GM18519 (cell line): ENCODE data around the gene KLRC2.
A peak's percentile ranks its signal among the peaks of the same experiment; 100 is the strongest.
"Not testable (repeated sequence)": the region's sequence is repeated elsewhere in the genome, so short reads cannot be mapped to it uniquely, and the experiment has no call there.

Experiments
- ATAC-seq: cut with Tn5 transposase; IDR thresholded peaks from one replicate; pipeline ENCODE4 v1.9.1; 2021; ENCODE audit warnings: mild to moderate bottlenecking, moderate library complexity; ENCODE audit not compliant: unreplicated experiment, low FRiP score

Gene KLRC2

DNA sequence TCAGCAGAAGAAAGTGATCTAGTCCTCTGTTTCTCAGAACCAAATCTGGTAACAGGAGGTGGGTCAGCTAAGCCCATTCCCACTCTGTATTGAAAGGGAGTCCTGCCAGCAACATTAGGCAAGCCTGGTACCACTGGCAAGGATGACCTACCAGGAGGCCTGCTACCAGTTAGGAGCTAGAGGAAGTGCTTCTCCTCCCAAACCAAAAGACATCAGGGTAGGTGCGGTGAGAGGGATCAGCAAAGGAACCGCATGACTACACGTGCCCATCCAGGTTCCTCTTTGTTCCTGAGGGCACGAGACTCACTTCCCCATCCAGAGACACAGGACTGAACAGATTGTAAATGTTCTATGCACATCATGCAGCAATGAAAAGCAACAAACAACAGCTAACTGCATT is 29.1 kb downstream of the KLRC2 start:
- no peak for ATAC-seq

DNA sequence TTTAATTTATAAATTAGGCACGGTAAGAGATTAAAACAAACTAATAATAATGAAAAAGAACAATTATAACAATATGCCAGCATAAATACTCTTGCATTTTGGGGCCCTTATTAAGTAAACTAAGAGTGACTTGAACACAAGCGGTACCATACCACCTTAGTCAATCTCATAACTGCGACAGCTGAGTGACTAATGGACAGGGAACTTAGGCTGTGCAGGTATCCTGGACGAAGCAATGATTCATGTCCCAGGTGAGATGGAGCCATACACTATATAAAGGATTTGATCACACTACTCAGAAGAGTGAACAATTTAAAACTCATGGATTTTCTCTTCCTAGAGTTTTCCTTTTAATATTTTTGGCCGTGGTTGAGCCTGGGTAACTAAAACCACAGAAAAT is 30.5 kb downstream of the KLRC2 start:
- ATAC-seq, result no peak

DNA sequence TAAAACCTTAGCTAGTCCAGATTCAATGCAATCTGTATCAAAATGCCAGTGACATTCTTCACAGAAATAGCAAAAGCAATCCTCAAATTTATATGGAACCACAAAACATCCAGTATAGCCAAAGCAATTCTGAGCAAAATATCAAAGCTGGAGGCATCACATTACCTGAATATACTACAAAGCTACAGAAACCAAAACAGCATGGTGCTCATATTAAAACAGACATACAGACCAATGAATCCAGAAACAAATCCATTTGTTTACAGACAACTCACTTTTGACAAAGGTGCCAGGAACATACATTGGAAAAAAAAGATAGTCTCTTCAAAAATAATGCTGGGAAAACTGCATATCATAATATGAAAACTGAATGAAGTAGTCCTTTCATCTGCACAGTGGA is 31.0 kb downstream of the KLRC2 start:
- ATAC-seq, result no peak

DNA sequence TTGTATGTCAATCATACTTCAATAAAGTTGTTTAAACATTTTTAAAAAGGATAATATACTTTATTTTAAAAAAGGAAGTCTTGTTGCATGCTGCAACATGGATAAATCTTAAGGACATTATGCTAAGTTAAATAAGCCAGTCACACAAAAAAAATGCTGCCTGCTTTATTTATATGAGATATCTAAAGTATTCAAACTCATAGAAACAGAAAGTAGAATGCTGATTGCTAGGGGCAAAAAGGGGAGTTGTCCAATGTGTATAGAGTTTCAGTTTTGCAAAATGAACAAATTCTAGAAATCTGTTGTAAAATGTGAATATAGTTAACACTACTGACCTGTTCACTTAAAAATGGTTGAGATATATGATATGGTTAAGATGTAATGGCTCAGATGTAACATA is 35.0 kb downstream of the KLRC2 start:
- no peak for ATAC-seq

DNA sequence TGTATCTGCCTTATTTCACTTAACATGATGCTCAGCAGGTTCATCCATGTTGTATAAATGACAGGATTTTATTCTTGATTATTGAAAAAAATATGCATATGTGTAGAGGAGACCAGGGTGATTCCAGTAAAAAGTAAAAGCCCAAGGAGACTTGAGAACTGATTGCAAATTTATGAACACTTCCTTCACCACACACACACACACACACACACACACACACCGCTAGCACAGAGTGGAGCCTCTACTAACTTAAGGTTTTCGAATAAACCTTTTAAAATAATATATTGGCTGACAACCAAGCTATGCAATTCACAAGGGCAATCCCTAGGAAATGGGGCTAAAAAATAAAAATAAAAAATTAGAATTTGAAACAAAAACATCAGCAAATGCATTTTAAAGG is 37.6 kb downstream of the KLRC2 start:
- ATAC-seq, result no peak

DNA sequence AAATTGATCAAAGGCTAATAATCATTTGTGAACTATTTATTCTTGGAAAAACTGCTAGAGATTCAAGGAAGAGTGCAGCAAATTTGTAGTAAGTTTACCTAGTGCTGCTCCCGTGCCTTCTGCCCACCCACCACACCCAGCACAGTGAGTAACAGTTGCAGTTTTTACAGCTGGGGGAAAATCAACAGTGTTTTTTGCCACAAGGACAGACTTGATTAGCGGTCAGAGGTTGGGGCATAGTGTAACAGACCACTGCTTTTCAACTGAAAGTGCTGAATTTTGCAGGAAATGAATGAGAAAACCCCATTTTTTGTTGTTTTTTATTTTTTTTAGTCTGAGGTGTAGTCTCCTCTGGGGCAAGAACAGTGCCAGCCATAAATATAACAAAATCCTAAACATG is 38.5 kb downstream of the KLRC2 start:
- no peak for ATAC-seq

DNA sequence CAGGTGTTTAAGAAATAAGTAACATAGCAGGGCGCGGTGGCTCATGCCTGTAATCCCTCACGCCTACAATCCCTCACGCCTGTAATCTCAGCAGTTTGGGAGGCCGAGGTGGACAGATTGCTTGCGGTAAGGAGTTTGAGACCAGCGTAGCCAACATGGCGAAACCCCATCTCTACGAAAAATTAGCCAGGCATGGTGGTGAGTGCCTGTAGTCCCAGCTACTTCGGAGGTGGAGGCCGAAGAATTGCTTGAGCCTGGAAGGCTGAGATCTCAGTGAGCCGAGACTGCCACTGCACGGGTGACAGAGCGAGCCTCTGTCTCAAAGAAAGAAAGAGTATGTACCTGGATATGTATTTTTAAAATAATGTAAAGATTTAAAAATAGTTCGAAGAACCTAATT is 39.6 kb downstream of the KLRC2 start:
- not testable (repeated sequence) for ATAC-seq

DNA sequence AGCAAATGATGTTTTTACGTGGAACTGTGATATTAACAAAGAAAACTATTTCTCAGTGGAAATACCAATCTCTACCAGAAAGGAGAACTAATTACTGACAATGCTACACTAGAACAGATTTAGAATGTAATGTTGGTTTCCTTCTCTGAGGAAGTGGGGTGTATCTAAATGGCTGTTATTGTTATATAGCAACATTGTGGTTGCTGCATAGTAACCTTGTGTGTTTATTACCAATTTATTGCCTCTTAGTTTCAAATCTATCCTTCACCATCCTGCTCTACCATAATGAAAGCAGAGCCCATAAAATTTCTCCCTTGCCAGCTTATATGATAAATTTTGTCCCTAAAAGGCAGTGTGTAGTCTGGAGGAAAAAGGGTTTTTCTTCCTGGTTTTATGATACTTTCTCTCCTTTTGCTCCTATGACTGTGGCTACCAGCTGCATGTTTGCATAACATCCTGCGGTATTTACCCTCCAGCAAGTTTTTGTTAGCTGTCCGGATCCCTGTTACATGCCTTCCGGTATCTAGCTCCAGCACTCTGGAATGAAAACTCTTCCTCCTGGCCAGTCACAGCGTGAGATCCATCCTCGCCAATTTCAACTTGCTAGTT is 40.3 kb downstream of the KLRC2 start:
- peak; percentile 66 for ATAC-seq

DNA sequence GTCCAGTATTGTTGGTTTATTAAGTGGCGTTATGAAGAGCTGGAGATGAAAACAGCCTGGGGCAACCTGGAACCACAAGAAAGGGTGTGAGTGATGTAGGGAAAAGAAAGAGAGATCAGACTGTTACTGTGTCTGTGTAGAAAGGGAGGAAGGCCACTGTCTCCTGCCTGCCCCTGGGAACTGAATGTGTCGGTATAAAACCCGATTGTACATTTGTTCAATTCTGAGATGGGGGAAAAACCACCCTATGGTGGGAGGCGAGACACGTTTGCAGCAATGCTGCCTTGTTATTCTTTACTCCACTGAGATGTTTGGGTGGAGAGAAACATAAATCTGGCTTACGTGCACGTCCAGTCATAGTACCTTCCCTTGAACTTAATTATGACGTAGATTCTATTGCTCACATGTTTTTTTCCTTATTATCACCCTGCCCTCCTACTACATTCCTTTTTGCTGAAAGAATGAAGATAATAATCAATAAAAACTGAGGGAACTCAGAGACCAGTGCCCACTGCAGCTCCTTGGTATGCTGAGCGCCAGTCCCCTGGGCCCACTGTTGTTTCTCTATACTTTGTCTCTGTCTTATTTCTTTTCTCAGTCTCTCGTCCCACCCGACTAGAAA is 41.2 kb downstream of the KLRC2 start:
- not testable (repeated sequence) for ATAC-seq

DNA sequence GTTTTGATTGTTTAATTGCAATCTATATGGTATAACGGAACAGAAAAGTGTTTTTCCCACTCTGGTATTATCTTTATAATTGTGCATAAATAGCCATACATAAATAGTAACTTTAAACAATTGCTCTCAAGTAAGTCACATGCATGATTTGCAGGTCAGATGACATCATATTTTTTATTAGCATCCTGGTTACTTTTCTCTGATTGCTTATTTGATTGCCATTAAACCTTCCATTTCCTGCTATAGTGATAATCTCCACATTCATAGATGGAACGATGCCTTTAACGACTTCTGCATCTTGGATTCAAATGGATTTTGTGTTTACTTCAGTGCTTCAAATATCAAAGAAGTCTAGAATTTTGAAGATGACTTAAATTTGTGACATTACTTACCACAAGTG is 42.5 kb downstream of the KLRC2 start:
- ATAC-seq, result no peak

DNA sequence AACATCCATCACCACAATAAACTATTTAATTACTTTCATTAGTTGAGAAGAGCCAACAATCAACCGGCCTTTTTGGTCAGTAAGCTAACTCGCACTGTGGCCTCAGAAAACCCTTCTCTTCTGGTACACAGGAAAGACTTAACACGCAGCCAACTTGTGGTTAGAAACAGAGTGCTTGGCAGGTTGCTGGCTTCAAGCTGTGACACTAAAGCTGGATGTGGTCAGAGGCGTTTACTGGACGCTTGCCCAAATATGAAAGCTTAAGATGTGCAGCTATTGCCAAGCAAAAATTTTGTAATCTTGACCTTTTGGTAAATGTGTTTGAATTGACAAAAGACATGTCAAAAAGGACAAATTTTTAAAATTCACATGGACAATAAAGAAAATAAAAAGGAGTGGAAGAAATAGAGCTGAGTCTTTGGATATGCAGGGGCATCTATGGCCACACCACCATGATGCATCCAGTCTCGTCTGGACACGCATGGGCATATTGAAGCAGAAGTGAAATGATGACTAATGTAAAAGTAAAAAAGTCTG is 43.3 kb downstream of the KLRC2 start:
- ATAC-seq, result peak; percentile 51

DNA sequence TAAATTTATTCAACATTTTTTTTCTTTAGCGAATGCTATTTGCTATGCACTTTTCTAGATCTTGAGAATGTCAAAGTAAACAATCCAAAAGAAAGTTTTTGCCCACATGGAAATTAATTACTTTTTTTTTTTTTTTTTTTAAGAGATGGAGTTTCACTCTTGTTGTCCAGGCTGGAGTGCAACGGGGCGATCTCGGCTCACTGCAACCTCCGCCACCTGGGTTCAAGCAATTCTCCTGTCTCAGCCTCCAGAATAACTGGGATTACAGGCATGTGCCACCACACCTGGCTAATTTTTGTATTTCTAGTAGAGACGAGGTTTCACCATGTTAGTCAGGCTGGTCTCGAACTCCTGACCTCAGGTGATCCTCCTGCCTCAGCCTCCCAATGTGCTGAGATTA is 44.8 kb downstream of the KLRC2 start:
- not testable (repeated sequence) for ATAC-seq

DNA sequence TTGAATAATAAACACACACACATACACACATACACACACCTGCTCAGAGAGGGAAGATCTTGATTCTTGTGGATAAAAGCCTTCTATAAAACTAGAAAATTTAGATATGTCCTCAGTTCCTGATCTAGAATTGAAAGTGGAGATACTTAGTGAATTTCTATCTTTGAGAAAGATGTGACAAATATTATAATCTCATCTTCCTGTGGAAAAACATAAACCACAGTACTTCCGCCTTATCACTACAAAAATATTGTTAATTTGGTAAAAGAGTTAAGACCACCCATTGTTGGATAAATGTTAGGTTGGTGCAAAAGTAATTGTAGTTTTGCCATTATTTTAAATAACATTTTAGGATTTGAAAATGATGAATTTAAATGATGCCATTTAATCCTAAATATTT is 45.9 kb downstream of the KLRC2 start, which contains the start of gene KLRK1:
Gene KLRK1 (minus strand): TSS at position 138 of the 400 bp plus-strand sequence. CDS start 1,231 bp downstream, outside the sequence.
- ATAC-seq, result no peak

DNA sequence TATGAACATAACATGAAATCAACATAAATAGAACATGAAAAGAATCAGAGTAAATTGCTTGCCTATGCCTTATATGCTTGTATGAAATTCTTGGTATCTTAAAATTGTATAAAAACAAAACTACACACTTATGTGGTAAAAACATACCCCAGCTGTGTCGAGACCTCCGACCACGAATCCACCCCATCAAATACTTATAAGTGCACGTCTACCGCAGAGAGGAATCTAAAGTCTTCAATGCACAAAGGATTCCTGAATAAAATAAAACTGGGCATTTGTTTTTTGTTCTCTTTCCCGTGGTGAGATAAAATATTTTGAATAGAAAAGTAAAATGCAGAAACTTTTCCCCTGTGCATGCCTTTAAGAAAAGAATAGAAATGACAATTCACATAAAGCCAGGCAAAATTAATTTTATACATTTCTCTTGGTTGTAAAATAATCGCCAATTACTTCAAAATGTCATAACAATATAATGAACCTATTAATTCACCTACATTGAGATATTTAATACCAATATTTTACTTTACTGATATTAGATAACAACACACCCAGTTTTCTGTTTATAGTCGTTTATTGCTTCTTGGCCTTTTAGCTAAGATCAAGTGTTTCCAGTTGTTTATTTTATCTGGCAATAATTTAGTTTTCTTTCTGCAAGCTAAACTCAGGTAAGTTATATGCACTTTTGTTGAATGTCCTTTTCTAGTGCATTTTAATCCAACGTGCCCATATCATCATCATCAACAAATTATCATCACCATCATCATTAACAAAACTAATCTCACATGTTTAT is 47.0 kb downstream of the KLRC2 start:
- ATAC-seq, result no peak

DNA sequence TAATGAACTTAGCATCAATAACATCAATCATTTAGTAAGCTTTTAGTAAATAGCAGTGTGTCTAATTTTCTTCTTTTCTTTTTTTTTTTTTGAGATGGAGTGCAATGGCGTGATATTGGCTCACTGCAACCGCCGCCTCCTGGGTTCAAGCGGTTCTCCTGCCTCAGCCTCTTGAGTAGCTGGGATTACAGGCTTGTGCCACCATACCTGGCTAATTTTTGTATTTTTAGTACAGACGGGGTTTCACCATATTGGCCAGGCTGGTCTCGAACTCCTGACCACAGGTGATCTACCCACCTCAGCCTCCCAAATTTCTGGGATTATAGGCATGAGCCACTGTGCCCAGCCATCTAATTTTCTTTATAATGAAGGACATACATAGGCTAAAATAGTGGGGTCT is 48.3 kb downstream of the KLRC2 start:
- not testable (repeated sequence) for ATAC-seq

DNA sequence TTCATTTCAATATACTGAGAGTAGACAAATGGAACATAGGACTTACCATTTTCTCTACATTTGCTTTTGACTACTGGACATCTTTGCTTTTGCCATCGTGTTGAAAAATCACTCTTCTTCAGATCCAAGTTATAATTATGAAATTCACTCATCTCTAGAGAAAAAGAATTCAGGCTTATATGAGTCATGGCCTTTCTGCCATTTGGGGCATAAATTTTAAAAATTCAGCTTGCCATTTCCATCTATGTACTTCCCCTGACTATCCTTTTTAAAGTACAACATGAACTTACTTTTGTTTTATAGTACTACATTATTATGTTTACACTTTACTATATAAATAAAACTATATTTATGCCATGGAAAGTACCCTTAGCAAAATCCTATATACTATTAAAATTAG is 49.0 kb downstream of the KLRC2 start:
- ATAC-seq, result no peak

DNA sequence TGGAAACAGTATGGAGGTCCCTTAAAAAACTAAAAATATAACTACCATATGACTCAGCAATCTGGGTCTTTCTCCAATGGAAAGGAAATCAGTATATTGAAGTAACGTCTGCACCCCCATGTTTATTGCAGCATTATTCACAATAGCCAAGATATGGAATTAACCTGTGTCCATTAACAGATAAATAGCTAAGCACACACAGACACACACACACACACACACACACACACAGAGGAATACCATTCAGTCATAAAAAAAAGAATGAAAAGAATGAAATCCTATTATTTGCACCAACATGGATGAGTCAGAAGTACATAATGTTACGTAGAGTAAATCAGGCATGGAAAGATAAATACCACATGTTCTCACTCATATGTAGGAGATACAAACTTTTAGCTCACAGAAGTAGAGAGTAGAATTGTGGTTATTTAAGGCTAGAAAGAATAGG is 50.6 kb downstream of the KLRC2 start:
- no peak for ATAC-seq

DNA sequence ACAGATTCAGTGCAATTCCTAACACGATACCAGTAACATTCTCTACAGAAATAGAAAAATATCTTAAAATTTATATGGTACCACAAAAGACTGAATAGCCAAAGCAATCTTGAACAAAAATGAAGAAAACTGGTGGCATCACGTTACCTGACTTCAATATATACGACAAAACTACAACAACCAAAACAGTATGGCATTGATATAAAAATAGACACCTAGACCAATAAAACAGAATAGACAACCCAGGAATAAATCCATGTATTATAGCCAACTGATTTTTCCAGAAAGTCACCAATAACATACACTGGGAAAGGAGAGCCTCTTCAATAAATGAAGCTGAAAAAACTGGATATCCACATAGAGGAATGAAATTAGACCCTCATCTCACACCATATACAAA is 51.6 kb downstream of the KLRC2 start:
- no peak for ATAC-seq

DNA sequence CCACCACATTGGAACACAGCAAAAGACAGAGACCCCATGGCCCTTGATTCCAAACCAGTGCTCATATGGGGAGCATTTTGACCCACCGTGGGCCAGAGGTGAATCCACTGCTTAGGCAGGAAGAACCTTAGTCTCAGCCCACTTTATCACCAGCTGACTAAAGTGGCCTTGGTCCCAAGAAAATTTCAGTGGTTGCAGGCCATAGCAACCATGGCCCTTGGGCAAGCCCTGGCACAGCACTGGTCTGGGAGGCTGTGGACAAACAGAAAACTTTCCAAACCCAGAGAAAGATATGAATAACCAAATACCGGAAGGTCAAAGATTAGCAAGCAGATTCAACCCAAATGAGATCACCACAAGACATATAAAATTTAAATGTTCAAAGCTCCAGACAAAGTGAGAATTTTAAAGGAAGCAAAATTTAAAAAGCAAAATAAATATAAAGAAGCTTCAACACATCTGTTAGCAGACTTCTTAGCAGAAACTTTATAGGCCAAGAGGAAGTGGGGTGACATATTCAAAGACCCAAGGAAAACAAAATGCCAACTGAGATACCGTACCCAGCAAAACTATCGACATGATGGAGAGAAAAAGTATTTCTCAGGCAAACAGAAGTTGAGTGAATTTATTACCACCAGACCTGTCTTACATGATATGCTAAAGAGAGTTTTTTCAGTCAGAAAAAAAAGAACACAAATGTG is 53.7 kb downstream of the KLRC2 start:
- no peak for ATAC-seq
